IMR-90 (cell line): ENCODE results near the gene CIC.

ENCODE experiments used
- MAFK ChIP-seq: IDR thresholded peaks from 2 replicates; pipeline ENCODE4 v1.6.1; 2012; ENCODE audit warnings: low read depth, low read length, improper control_type of control experiment
- POLR2A ChIP-seq: IDR thresholded peaks from 2 replicates; pipeline ENCODE4 v1.6.1; 2012; ENCODE audit warnings: mild to moderate bottlenecking, low read depth, low read length
- RAD21 ChIP-seq: IDR thresholded peaks from 2 replicates; pipeline ENCODE4 v1.6.1; 2012; ENCODE audit warnings: low read length, improper control_type of control experiment
- RCOR1 ChIP-seq: IDR thresholded peaks from 2 replicates; pipeline ENCODE4 v1.6.1; 2012; ENCODE audit warnings: mild to moderate bottlenecking, low read length, improper control_type of control experiment; ENCODE audit not compliant: insufficient replicate concordance
- TF ChIP-seq, protein P1 (sequence below): conservative IDR thresholded peaks from 2 replicates; pipeline ENCODE4 v1.5.1; 2012; ENCODE audit warnings: mild to moderate bottlenecking, low read depth, low read length, improper control_type of control experiment

DNA sequence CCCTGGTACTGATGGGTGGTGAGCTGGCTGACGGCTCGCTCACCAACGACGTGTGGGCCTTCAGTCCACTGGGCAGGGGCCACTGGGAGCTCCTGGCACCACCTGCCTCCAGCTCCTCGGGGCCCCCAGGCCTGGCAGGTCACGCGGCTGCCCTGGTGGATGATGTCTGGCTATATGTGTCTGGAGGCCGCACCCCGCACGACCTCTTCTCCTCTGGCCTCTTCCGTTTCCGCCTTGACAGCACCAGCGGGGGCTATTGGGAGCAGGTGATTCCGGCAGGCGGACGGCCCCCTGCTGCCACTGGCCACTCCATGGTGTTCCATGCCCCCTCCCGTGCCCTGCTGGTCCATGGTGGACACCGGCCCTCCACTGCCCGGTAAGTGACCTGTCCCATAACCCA is 66.9 kb downstream of the CIC start:
- TF ChIP-seq POLR2A (no peak), RAD21 (no peak), RCOR1 (no peak), MAFK (no peak)
- TF ChIP-seq, protein P1, sequence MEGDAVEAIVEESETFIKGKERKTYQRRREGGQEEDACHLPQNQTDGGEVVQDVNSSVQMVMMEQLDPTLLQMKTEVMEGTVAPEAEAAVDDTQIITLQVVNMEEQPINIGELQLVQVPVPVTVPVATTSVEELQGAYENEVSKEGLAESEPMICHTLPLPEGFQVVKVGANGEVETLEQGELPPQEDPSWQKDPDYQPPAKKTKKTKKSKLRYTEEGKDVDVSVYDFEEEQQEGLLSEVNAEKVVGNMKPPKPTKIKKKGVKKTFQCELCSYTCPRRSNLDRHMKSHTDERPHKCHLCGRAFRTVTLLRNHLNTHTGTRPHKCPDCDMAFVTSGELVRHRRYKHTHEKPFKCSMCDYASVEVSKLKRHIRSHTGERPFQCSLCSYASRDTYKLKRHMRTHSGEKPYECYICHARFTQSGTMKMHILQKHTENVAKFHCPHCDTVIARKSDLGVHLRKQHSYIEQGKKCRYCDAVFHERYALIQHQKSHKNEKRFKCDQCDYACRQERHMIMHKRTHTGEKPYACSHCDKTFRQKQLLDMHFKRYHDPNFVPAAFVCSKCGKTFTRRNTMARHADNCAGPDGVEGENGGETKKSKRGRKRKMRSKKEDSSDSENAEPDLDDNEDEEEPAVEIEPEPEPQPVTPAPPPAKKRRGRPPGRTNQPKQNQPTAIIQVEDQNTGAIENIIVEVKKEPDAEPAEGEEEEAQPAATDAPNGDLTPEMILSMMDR = no peak
